ENCODE measurements around the gene C7orf33.
"Not testable (repeated sequence)": the region's sequence is repeated elsewhere in the genome, so short reads cannot be mapped to it uniquely, and the experiment has no call there.

Gene C7orf33

GRCh38 chr7:148581624-148582023 is 8.9 kb upstream of the C7orf33 start:
- DNase-seq, result no peak

GRCh38 chr7:148584154-148584827 is 6.3 kb upstream of the C7orf33 start:
- DNase-seq, result no peak

GRCh38 chr7:148585399-148585798 is 5.2 kb upstream of the C7orf33 start:
- DNase-seq, result no peak

GRCh38 chr7:148587076-148587475 is 3.5 kb upstream of the C7orf33 start:
- DNase-seq, result no peak

GRCh38 chr7:148588168-148588567 is 2.4 kb upstream of the C7orf33 start:
- DNase-seq, result no peak

- DNase-seq, result no peak
These were observed 1.9 kb upstream of the C7orf33 start for GRCh38 chr7:148588670-148589131.

- DNase-seq, result no peak
These were observed 926 bp upstream of the C7orf33 start for GRCh38 chr7:148589640-148590039.

- not testable (repeated sequence) for DNase-seq
These were observed 5.8 kb downstream of the C7orf33 start for GRCh38 chr7:148596354-148596753.

GRCh38 chr7:148598351-148598750 is 7.8 kb downstream of the C7orf33 start:
- DNase-seq, result no peak

- no peak for DNase-seq
These were observed 14.8 kb downstream of the C7orf33 start for GRCh38 chr7:148605350-148605749.

- DNase-seq, result no peak
These were observed 16.6 kb downstream of the C7orf33 start for GRCh38 chr7:148607151-148607661.

- no peak for DNase-seq
These were observed 18.6 kb downstream of the C7orf33 start for GRCh38 chr7:148609045-148609725.

- DNase-seq, result no peak
These were observed 21.1 kb downstream of the C7orf33 start for GRCh38 chr7:148611692-148612091.

- no peak for DNase-seq
These were observed 24.6 kb downstream of the C7orf33 start for GRCh38 chr7:148615085-148615730.

- DNase-seq, result no peak
These were observed 30.3 kb downstream of the C7orf33 start for GRCh38 chr7:148620749-148621359.

GRCh38 chr7:148621563-148621962 is 31.0 kb downstream of the C7orf33 start:
- no peak for DNase-seq

- no peak for DNase-seq
These were observed 32.5 kb downstream of the C7orf33 start for GRCh38 chr7:148622887-148623585.

GRCh38 chr7:148623586-148624282 is 33.2 kb downstream of the C7orf33 start:
- no peak for DNase-seq

GRCh38 chr7:148624735-148625134 is 34.2 kb downstream of the C7orf33 start:
- no peak for DNase-seq

- DNase-seq, result no peak
These were observed 34.8 kb downstream of the C7orf33 start for GRCh38 chr7:148625342-148625741.

- no peak for DNase-seq
These were observed 36.3 kb downstream of the C7orf33 start for GRCh38 chr7:148626828-148627227.

- DNase-seq, result no peak
These were observed 37.4 kb downstream of the C7orf33 start for GRCh38 chr7:148628011-148628410.
